SK-N-MC (cell line): ENCODE results near the gene IL6.

Experiments
- EZH2 ChIP-seq: fragments of 200-600 bp; sonication (generic); IDR thresholded peaks from one replicate; pipeline ENCODE4 v1.6.1; 2017; ENCODE audit warnings: antibody characterized with exemption
- FOXP2 ChIP-seq: optimal IDR thresholded peaks from 2 replicates; pipeline ENCODE3; 2011; ENCODE audit warnings: mild to moderate bottlenecking, moderate library complexity; ENCODE audit not compliant: insufficient read depth; ENCODE audit errors: extremely low read length, control extremely low read depth
- POLR2AphosphoS5 ChIP-seq: IDR thresholded peaks from 2 replicates; pipeline ENCODE4 v1.6.1; 2012; ENCODE audit warnings: mild to moderate bottlenecking, low read depth, low read length, borderline replicate concordance

DNA sequence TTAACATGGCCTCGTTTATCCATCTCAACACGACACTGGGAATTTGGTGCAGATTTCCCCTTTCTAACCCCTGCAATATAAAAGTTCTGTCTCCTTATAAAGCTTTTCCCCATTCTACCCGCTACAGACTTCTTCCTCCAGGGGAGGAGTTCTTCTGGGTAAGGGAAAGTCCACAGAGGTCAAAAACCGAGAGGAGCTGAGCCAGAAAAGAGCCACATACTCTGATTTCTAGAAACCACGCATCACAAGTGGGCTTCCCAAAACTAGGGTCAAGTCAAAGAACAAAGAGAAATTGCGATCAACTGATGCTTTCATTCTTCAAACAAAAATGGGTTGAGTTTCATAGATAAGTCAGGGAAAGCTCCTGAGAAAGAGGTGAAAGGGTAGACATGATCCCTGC, 6.8 kb downstream of the IL6 start:
- TF ChIP-seq EZH2 (no peak), POLR2AphosphoS5 (no peak), FOXP2 (no peak)
